GM18909 (cell line): Measurements from ENCODE around the gene SLC15A5.
A peak's percentile ranks its signal among the peaks of the same experiment; 100 is the strongest.

ENCODE experiments used
- ATAC-seq: cut with Tn5 transposase; IDR thresholded peaks from one replicate; pipeline ENCODE4 v1.9.1; 2021; ENCODE audit warnings: mild to moderate bottlenecking; ENCODE audit not compliant: unreplicated experiment, poor library complexity

Gene SLC15A5

DNA sequence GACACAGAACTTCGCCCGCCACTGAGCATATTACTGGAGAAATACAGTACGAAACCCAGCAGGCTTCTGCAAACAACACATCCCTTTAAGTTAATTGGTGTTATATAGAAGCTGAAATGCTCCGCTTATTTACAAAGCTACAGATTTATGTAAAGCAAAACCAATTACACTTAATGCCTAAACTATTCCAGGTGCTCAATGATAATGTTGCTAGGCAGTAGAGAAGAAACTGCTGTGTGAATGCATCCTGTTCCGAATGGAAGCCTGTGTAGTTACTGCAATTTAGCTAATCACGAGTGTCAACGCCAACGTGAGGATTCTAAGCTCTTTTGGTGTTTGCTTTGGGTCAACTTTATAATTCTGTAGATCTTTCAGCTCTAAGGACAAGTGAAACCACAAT, 89.8 kb downstream of the SLC15A5 start:
- ATAC-seq = no peak

DNA sequence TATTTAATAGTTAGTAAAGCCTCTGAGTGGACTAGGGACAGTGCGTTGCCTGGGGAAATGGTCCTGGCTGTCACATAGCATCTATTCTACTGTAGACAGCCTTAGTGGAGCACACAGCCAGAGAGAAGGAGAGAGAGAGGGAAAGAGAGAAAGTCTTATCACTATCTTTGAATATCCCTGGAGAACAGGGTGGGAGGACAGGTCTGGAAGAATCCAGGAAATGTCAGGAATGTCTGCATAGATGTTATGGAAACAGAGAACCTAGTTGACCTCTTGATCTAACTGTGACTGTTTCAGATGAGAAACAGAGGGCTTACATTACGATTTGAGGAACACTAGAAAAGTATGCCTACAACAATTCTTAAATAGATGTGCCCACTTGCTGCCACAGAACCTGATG, 92.8 kb downstream of the SLC15A5 start:
- no peak for ATAC-seq

DNA sequence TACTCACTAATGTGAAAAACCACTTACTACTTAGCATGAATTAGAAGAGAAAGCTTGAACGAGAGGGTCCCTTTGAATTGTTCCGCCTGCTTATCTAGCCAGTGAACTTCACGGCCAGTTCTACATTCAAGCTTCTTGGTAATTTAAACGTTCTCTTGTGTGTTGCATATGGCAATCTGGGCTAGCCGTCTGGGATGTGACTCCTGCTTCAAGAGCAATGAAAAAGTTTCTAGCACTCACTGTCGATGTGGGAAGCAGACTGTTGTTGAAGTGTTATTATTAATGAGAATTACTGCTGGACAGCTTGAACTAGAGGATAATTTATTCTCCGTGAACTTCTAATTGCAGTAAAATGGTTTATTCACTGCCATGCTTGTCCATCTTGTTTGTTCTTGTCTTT, 93.9 kb downstream of the SLC15A5 start:
- no peak for ATAC-seq

DNA sequence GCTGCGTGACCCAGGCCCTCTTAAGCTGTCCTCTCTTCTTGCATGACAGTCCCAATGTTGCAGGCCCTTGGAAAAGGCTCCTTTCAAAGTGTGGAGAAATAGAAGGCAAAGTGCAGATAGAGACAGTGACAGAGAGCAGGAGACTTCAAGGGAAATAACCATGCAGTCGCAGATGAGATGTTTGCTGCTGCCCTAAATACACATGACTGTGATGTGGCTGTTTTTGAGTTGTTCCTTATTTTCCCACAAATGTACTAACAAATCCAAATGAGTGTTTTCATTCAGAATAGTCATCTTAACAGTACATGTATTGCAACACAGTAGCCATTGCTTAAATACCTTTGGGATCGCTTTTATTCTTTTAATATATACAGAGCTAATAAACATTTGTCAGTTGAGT, 101.6 kb downstream of the SLC15A5 start:
- ATAC-seq = no peak

DNA sequence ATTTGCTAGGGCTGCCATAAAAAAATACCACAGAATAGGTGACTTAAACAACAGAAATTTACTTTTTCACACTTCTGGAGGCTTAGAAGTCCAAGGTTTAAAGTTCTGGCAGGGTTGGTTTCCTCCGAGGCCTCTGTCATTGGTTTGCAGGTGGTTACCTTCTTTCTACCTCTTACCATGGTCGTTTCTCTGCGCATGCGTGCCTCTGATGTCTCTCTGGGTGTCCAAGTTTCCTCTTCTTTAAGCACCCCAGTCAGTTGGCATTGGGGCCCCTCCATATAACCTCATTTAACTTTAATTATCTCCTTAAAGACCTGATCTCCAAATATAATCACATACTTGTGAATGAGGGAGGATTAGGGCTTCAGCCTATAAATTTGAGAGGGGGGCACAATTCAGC, 103.2 kb downstream of the SLC15A5 start:
- no peak for ATAC-seq

DNA sequence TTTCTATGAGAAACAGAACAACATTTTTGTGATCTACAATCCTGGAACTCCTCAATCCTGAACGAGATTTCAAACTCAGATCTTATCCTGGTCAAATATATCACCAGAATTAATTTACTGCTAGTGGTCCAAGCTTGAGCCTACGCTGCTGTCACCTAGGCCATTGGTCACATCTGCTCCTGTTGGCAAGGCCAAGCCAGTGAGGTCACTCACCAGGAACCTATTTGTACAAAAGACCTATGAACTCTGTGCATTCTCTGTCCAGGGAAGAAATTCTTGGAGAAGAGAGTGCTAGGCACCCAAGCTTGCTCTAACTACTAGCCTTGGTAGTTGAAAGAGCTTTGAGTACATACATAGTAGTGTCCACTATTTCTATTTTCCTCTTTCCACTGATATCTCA, 106.1 kb downstream of the SLC15A5 start:
- ATAC-seq = no peak

DNA sequence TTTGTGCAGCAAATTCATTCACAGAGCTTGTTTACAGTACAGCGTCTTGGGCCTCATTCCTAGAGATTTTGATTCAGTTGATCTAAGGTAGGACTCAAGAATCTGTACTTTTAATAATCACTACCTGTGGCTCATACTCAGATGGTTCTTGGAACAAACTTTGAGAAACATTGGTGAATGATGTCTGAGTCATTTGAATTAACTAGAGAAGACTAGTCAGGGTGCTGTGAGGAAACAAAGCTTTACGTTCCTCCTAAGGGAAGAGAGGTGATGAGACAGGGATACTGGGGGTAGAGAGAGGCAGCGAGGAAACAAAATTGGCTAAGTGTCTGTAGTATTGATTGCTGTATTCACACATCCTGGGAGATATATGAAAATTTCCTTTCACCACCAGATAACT, 109.4 kb downstream of the SLC15A5 start:
- ATAC-seq = no peak

DNA sequence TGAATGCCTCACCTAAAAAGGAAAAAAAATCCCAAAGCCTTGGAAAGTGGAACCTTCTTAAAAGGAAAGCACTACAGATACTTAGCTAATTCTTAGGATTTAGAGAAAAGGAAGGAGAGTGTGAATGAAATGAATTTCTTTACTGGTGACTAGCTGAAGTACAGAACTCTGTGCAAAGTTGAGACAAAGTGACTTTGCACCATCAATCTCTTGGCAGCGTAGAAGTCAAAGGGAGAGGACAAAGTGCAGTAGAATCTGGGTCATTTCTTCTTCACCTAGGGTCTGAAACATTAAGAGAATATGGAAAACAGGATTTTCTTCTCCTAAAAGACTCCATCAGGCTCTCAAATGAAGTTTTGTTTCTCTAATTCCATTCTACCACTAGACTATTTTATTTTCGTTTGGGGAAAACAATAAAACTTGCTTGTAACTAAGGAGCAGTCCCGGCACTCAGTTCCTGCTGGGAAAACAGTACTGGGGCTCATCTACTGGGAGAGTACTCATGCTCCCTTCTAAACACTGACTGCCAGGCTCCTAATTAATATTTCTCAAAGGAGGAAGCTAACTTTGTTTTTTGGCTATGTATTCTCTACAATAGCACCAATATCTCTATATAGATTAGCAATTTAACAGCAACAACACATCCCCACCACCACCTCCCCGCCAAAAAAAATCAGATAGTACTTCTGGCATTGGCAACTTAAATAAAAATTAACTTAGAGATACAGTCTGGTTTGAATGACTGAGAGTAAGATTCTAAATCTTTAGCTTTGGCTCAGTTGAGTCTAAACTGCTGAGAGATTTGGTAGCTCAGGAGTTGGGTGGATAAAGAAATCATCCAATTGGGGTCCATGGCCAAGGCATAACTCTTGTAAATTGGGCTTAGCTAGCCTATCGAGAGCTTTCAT, 110.7 kb downstream of the SLC15A5 start:
- no peak for ATAC-seq

DNA sequence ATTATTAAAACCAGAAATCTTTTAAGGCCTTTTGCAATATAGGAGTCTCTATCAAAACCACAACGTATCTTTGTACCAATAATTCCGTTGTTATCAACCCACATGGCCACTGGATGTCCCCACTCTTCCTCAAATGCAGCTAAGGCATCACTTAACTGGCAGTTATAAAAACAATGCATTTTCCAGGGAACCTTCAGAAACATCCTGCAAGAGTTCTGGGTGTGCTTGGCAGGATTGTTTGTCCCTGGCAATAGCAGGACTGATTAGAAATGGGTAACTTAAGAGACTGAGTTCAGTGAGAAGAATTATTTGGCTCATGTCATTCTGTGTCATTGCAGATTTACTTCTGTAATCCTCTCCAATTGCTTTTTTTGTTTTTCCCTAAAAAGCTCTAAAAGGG, 112.0 kb downstream of the SLC15A5 start:
- ATAC-seq = peak; percentile 52

DNA sequence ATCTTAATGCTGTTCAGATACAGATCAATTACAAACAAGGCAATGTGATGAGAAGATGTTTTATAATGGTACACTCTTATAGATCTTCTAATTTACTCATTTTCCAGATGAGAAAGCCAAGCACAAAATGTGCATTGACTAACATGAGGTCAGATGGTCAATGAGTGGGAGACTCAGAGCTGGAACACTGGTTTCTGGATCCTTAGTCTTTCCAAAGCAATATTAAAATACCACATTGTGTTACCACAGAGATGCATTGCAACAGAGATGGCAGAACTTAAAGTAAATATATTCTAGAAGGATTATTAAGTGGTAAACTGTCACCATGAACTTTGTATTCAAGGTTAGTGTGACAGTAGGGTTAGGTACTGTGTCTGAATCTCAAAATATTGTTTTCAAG, 113.6 kb downstream of the SLC15A5 start:
- no peak for ATAC-seq

DNA sequence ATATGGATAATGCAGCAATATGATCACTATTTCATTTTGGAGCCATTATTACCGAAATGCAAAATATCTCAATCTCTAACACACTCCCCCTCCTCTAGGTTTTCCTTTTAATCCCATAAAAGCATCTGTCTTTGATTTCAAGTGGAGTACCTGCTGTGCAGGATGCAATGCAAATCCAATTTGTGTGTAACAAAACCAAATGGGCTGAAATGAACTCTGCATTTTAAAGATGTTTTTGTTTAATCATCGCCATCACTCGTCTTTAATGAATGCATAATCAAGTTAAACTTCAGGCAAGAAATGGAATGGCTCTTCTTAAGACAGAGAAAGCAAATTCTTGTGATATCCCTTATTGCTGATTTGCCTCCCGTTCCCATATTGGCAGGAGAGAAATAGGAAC, 114.3 kb downstream of the SLC15A5 start:
- ATAC-seq = no peak

DNA sequence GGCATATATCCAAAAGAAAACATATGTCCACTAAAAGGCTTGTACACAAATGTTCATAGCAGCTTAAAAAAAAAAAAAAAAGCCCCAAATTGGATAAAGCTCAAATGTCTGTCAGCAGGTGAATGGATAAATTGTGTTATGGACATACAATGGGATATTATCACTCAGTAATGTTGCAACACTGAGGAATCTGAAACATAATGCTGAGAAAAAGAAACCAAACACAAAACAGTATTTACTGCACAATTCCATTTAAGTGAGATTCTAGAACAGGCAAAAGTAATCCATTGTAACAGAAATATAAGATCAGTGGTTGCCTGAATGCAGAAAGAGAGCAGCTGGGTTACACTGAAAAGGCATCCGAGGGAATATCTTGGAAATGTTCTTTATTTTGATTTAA, 117.9 kb downstream of the SLC15A5 start:
- no peak for ATAC-seq

DNA sequence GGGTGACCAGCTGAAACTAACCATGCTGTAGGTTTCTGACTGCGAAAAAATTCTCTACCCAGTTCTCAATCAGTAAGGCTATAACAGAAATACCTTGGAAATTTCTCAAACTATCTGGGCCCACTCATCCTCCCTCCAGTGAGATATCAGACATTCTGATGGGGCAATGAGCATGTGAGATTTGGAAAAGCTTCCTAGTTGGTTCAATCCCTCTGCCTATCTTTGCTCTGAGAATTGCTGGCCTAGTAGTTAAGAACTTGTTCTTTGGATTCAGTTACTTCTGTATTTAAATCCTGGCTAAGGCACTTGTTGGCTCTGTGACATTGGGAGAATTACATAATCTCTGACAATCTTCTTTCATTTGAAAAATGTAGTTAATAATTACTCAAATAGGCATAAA, 119.4 kb downstream of the SLC15A5 start:
- ATAC-seq = no peak

DNA sequence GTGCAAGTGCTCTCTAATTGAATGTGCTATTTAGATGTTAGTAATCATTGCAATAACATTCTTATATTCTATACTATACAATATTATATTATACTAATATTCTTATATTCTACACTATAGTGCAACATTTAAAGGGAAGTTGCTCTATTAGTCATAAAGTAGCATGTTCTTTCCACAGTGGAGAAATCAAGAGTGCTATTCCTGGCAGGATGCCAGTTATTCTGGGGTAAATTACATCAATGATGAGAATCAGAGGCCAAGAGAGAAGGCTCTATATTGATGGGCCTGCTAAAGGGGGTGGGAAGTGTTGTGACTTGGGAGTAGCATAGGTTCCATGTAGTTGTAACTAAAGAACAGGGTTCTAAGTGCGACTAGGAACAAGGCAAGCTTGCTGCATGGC, 121.5 kb downstream of the SLC15A5 start:
- no peak for ATAC-seq

DNA sequence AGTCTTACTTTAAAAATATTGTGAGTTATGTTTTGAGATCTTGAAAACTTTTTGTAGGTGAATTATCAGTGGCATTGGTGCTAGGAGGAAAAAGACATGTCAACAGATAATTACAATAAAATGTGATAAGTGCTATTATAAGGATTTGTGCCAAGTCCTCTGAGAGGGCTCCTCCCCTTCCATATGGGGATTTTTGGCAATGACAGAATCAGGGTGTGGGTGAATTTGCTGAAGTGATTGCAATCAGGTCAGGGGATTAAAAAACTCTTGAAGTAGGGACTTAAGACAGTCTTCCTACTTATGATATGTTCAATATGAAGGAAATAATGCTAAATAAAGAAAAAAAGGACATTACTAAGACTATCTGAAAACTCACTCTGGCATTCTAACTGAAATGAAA, 122.5 kb downstream of the SLC15A5 start:
- ATAC-seq = no peak

DNA sequence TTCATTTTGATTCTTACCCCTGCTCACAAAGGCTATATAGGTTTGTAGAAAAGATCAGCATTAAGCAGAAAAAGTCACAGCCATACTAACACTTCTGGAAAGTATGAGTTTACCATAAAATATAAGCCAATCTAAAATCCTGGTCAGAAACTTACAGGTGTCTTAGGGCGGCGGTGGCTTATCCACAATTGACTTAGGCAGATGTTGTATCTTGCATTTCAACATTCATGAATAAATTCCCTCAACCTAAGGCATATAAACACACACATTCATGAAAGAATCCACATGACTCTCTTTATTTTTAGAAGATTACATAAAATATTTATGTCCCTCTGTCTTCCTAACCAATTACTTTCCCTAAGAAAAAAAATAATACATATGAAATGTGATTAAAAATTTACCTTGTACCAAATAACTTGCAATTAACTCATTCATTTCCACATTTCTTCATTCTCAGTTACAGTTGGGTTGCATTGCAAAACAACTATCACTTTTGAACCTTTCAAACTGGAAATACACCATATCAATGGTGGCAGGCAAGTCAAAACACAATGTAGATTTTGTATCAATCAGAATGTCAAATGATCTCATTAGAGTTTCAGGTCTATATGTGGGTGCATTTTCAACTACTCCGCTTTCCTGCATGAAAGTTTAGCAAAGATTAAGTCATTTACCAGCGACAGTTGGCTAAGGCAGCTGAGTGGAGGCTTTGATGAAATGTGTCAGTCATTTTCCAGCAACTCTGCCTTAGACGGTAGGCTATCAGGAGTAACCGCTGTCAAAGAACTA, 124.4 kb downstream of the SLC15A5 start:
- ATAC-seq = no peak

DNA sequence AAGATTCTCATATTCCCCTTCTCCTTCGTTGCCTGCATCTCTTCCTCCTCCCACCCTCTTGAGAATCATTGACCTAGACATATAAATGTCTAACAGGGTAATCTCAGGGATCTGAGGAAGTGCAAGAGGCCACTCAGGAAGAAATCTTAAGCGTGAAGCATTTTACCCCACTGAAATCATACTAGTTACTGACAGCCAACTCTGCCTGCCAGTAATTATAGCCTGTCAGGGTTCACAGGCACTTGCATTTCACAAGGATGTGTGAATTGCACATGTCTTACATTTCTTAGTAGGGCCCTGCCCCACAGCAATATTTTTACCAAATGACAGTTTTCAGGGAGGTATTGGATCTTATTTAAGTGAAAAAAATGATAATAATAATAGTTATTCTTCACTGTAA, 127.2 kb downstream of the SLC15A5 start:
- ATAC-seq = no peak

DNA sequence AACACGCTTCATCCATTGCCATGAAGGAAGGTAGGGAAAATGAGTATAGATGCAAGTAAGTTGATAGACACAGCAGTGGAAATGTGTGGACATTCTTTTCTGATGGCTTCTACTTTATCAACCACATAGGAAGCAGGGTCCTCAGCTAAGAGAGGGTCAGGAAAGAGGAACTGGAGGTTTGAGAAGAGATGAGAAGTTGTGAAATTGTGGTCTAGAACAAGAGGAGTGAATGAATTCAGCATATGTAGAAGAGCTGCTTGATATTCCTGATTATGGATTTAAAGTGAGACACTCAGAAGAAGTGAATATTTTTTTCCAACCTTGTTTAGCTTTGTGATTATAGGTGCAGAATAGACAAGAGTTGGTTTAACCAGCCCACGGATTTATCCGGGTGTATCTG, 128.5 kb downstream of the SLC15A5 start:
- no peak for ATAC-seq
